Upper lobe of left lung (tissue), 4 donors: Measurements from ENCODE around the gene C2.

Experiments
- CTCF ChIP-seq, 6 experiments: fragments of 450-650 bp in 4 of 6; fragments of 200-600 bp in 2 of 6; sonication (generic) in 2 of 6; IDR thresholded peaks; one replicate each; pipeline ENCODE4 v1.5.1; 2016 to 2019; ENCODE audit warnings: antibody characterized with exemption in 6 of 6
- POLR2A ChIP-seq, 4 donors: fragments of 450-650 bp; IDR thresholded peaks; one replicate each; pipeline ENCODE4 v1.5.1; 2016 to 2017; ENCODE audit warnings: antibody characterized with exemption in 4 of 4, mild to moderate bottlenecking in 2 of 4
- POLR2AphosphoS5 ChIP-seq, 2 donors: sonication (generic); formaldehyde crosslinking; IDR thresholded peaks; one replicate each; pipeline ENCODE4 v1.5.1; 2017; ENCODE audit warnings: antibody characterized with exemption in 2 of 2

GRCh38 chr6:31948306-31948705, 20.8 kb downstream of the C2 start:
- TF ChIP-seq CTCF (IDR thresholded peaks at IDR 0.05) (no peak), POLR2A (IDR thresholded peaks at IDR 0.05) (no peak), POLR2AphosphoS5 (IDR thresholded peaks at IDR 0.05) (no peak)
